HEK293 (cell line): ENCODE measurements around the gene CEP63.

Experiments used
- GLI4 ChIP-seq: fragments of 450-650 bp; formaldehyde crosslinking; IDR thresholded peaks from 2 replicates; pipeline ENCODE4 v1.5.1; 2016; ENCODE audit warnings: missing biosample characterization, missing genetic modification characterization
- PRDM1 ChIP-seq: fragments of 450-650 bp; formaldehyde crosslinking; IDR thresholded peaks from 2 replicates; pipeline ENCODE4; 2016; ENCODE audit warnings: missing biosample characterization, missing genetic modification characterization
- REPIN1 ChIP-seq: fragments of 450-650 bp; formaldehyde crosslinking; IDR thresholded peaks from 2 replicates; pipeline ENCODE4 v1.5.1; 2017; ENCODE audit warnings: missing biosample characterization, missing genetic modification characterization, low read depth
- SP2 ChIP-seq: fragments of 450-650 bp; formaldehyde crosslinking; IDR thresholded peaks from 2 replicates; pipeline ENCODE4 v1.5.1; 2016; ENCODE audit warnings: missing biosample characterization, missing genetic modification characterization
- TCF7L2 ChIP-seq: IDR thresholded peaks from 2 replicates; pipeline ENCODE4 v1.6.1; 2011; ENCODE audit warnings: low read depth, mild to moderate bottlenecking, inconsistent platforms, low read length, moderate library complexity, borderline replicate concordance
- ZNF121 ChIP-seq: fragments of 450-650 bp; formaldehyde crosslinking; IDR thresholded peaks from 2 replicates; pipeline ENCODE4 v1.5.1; 2016; ENCODE audit warnings: missing biosample characterization, missing genetic modification characterization
- ZNF138 ChIP-seq: fragments of 450-650 bp; formaldehyde crosslinking; IDR thresholded peaks from 2 replicates; pipeline ENCODE4 v1.5.1; 2016; ENCODE audit warnings: missing biosample characterization, missing genetic modification characterization, borderline replicate concordance
- ZNF654 ChIP-seq: fragments of 450-650 bp; formaldehyde crosslinking; IDR thresholded peaks from 2 replicates; pipeline ENCODE4 v1.5.1; 2016; ENCODE audit warnings: low read depth, missing biosample characterization, missing genetic modification characterization
- ZNF777 ChIP-seq: fragments of 450-650 bp; formaldehyde crosslinking; IDR thresholded peaks from 2 replicates; pipeline ENCODE4 v1.5.1; 2017; ENCODE audit warnings: missing biosample characterization, missing genetic modification characterization, borderline replicate concordance
- TF ChIP-seq, protein P1 (sequence below): fragments of 450-650 bp; formaldehyde crosslinking; IDR thresholded peaks from 2 replicates; pipeline ENCODE4 v1.5.1; 2016; ENCODE audit warnings: missing biosample characterization, missing genetic modification characterization
- TF ChIP-seq, protein P2 (sequence below): fragments of 450-650 bp; formaldehyde crosslinking; conservative IDR thresholded peaks from 2 replicates; pipeline ENCODE4 v1.5.1; 2016; ENCODE audit warnings: low read depth, missing biosample characterization, missing genetic modification characterization

DNA sequence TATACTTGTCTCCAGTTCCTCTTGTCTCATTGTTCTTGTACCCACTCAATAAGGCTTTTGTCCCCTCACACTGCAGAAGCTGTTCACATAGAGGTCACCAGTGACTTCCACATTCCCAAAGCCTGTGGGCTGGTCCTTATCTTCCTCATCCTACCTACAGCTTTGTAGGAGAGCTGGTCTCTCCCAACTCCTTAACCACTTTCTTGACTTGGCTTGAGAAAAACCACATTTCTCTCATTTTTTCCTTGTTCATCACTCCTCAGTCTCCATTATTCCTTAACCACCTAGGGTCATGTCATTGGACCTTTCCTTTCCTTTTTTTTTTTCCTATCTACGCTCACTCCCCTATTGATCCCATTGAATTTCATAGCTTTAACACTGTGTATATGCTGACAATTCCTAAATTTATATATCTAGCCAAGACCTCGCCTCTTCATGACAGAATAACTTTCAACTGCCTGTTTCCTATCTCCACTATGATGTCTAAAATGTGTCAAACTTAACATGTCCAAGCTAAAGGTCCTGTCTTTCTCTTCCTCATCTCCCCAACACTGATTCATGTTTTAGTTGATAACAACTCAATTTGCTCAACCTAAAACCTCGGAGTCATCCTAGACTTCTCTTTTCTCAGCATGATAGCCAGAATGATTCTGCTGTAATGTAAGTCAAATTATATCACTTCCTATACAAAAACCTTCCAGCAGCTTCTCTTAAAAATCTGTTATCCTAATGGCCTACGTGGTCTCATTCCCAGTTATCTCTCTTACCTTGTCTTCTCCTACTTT, 49.5 kb downstream of the CEP63 start:
- TF ChIP-seq ZNF138 (no peak), ZNF777 (tag by site-specific recombination) (no peak), ZNF654 (tag by site-specific recombination) (no peak), TCF7L2 (no peak), SP2 (tag by site-specific recombination) (no peak), PRDM1 (tag by site-specific recombination) (no peak), ZNF121 (tag by site-specific recombination) (no peak), REPIN1 (tag by site-specific recombination) (no peak), GLI4 (no peak)
- TF ChIP-seq, protein P1, sequence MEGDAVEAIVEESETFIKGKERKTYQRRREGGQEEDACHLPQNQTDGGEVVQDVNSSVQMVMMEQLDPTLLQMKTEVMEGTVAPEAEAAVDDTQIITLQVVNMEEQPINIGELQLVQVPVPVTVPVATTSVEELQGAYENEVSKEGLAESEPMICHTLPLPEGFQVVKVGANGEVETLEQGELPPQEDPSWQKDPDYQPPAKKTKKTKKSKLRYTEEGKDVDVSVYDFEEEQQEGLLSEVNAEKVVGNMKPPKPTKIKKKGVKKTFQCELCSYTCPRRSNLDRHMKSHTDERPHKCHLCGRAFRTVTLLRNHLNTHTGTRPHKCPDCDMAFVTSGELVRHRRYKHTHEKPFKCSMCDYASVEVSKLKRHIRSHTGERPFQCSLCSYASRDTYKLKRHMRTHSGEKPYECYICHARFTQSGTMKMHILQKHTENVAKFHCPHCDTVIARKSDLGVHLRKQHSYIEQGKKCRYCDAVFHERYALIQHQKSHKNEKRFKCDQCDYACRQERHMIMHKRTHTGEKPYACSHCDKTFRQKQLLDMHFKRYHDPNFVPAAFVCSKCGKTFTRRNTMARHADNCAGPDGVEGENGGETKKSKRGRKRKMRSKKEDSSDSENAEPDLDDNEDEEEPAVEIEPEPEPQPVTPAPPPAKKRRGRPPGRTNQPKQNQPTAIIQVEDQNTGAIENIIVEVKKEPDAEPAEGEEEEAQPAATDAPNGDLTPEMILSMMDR = no peak
- TF ChIP-seq, protein P2, sequence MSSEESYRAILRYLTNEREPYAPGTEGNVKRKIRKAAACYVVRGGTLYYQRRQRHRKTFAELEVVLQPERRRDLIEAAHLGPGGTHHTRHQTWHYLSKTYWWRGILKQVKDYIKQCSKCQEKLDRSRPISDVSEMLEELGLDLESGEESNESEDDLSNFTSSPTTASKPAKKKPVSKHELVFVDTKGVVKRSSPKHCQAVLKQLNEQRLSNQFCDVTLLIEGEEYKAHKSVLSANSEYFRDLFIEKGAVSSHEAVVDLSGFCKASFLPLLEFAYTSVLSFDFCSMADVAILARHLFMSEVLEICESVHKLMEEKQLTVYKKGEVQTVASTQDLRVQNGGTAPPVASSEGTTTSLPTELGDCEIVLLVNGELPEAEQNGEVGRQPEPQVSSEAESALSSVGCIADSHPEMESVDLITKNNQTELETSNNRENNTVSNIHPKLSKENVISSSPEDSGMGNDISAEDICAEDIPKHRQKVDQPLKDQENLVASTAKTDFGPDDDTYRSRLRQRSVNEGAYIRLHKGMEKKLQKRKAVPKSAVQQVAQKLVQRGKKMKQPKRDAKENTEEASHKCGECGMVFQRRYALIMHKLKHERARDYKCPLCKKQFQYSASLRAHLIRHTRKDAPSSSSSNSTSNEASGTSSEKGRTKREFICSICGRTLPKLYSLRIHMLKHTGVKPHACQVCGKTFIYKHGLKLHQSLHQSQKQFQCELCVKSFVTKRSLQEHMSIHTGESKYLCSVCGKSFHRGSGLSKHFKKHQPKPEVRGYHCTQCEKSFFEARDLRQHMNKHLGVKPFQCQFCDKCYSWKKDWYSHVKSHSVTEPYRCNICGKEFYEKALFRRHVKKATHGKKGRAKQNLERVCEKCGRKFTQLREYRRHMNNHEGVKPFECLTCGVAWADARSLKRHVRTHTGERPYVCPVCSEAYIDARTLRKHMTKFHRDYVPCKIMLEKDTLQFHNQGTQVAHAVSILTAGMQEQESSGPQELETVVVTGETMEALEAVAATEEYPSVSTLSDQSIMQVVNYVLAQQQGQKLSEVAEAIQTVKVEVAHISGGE (tag by site-specific recombination) = no peak
